HepG2 (cell line): ENCODE results near the gene BLOC1S4. TPM values are rescaled to one million over a fixed set of nuclear protein-coding genes. Genes with fewer than 3 reads are reported as not detected.

ENCODE experiments used
- AGO1 ChIP-seq: fragments of 200-400 bp; formaldehyde crosslinking; IDR thresholded peaks from 2 replicates; pipeline ENCODE4 v1.6.1; 2017; ENCODE audit warnings: mild to moderate bottlenecking, low read depth, low read length, moderate library complexity; ENCODE audit not compliant: poor library complexity, severe bottlenecking
- CBX1 ChIP-seq: IDR thresholded peaks from one replicate; pipeline ENCODE4 v1.6.1; 2016; ENCODE audit warnings: antibody characterized with exemption, low read depth
- EED ChIP-seq: sonication (generic); formaldehyde crosslinking; IDR thresholded peaks from 2 replicates; pipeline ENCODE4 v1.5.0; 2020; ENCODE audit warnings: mild to moderate bottlenecking, missing genetic modification reagents
- EP300 ChIP-seq, 3 experiments: sonication (generic) in 1 of 3; formaldehyde crosslinking in 1 of 3; IDR thresholded peaks; 2 replicates each; pipeline versions ENCODE4 v1.5.1 to v1.6.1; 2011 to 2020; ENCODE audit warnings: low read depth in 2 of 3, low read length in 2 of 3, borderline replicate concordance in 1 of 3, improper control_type of control experiment in 1 of 3, mild to moderate bottlenecking in 1 of 3, missing genetic modification reagents in 1 of 3, moderate library complexity in 1 of 3
- GTF2F1 ChIP-seq: fragments of 150-350 bp; IDR thresholded peaks from 2 replicates; pipeline ENCODE4 v1.6.1; 2014; ENCODE audit warnings: low read length
- KDM3A ChIP-seq: IDR thresholded peaks from 2 replicates; pipeline ENCODE4 v1.6.1; 2018; ENCODE audit warnings: low read depth, missing compliant biosample characterization
- MZF1 ChIP-seq: sonication (generic); formaldehyde crosslinking; IDR thresholded peaks from 2 replicates; pipeline ENCODE4 v1.8.1; 2023; ENCODE audit warnings: mild to moderate bottlenecking, missing genetic modification reagents, borderline replicate concordance
- POLR2AphosphoS5 ChIP-seq: IDR thresholded peaks from 2 replicates; pipeline ENCODE4 v1.6.1; 2012; ENCODE audit warnings: low read depth, low read length
- RBFOX2 ChIP-seq: fragments of 200-400 bp; formaldehyde crosslinking; IDR thresholded peaks from 2 replicates; pipeline ENCODE4 v1.6.1; 2017; ENCODE audit warnings: low read depth, mild to moderate bottlenecking, low read length
- RBM39 ChIP-seq: fragments of 200-400 bp; formaldehyde crosslinking; IDR thresholded peaks from one replicate; pipeline ENCODE4 v1.6.1; 2018; ENCODE audit warnings: antibody characterized with exemption, mild to moderate bottlenecking, low read depth, low read length; ENCODE audit not compliant: poor library complexity, severe bottlenecking
- SALL1 ChIP-seq: sonication (generic); formaldehyde crosslinking; IDR thresholded peaks from 2 replicates; pipeline ENCODE4 v1.8.0; 2022; ENCODE audit warnings: mild to moderate bottlenecking, missing genetic modification reagents
- ZBTB10 ChIP-seq: sonication (generic); formaldehyde crosslinking; IDR thresholded peaks from 2 replicates; pipeline ENCODE4 v1.4.0; 2020; ENCODE audit warnings: missing genetic modification reagents, borderline replicate concordance
- ZIK1 ChIP-seq: sonication (generic); formaldehyde crosslinking; IDR thresholded peaks from 2 replicates; pipeline ENCODE4 v1.5.0; 2020; ENCODE audit warnings: mild to moderate bottlenecking, low read depth, missing genetic modification reagents, borderline replicate concordance
- ZNF160 ChIP-seq: sonication (generic); formaldehyde crosslinking; IDR thresholded peaks from 2 replicates; pipeline ENCODE4 v1.8.0; 2022; ENCODE audit warnings: mild to moderate bottlenecking, inconsistent platforms, missing genetic modification reagents
- ZNF225 ChIP-seq: sonication (generic); formaldehyde crosslinking; IDR thresholded peaks from 2 replicates; pipeline ENCODE4 v1.4.0; 2020; ENCODE audit warnings: mild to moderate bottlenecking, missing genetic modification reagents
- ZNF761 ChIP-seq: sonication (generic); formaldehyde crosslinking; conservative IDR thresholded peaks from 2 replicates; pipeline ENCODE4 v1.4.0; 2020; ENCODE audit warnings: mild to moderate bottlenecking, missing genetic modification reagents
- polyA plus RNA-seq, 8 experiments: library from polyadenylated mRNA; depleted of rRNA in 3 of 8; stranded (reverse) in 7 of 8; unstranded in 1 of 8; fragments of >200 nt; fragmentation: Illumina TruSeq in 4 of 8; extraction: Trizol in 4 of 8; gene quantifications; 2 replicates each; pipeline versions ENCODE4 v1.2.1 to v1.2.3, GENCODE V29; 2011 to 2016; ENCODE audit warnings: low read depth in 4 of 8, missing spikeins in 1 of 8, mixed read lengths in 1 of 8; ENCODE audit not compliant: insufficient read depth in 1 of 8
- total RNA-seq, 5 experiments: library from RNA; depleted of rRNA; stranded (reverse); fragments of >200 nt; fragmentation: Illumina TruSeq; extraction: Trizol; gene quantifications; 2 replicates each; pipeline ENCODE4 v1.2.3, GENCODE V29; 2016; ENCODE audit warnings: low read depth in 1 of 5
- TF ChIP-seq, protein P1 (sequence below): sonication (generic); formaldehyde crosslinking; IDR thresholded peaks from 2 replicates; pipeline ENCODE4 v1.8.1; 2023; ENCODE audit warnings: mild to moderate bottlenecking, inconsistent platforms, moderate library complexity, missing genetic modification reagents, borderline replicate concordance
- TF ChIP-seq, protein P2 (sequence below): sonication (generic); formaldehyde crosslinking; IDR thresholded peaks from 2 replicates; pipeline ENCODE4 v1.8.1; 2023; ENCODE audit warnings: mild to moderate bottlenecking, missing genetic modification reagents, borderline replicate concordance
- TF ChIP-seq, protein P3 (sequence below): sonication (generic); formaldehyde crosslinking; IDR thresholded peaks from 2 replicates; pipeline ENCODE4 v1.9.0; 2021; ENCODE audit warnings: missing genetic modification reagents, borderline replicate concordance
- TF ChIP-seq, protein P4 (sequence below): sonication (generic); formaldehyde crosslinking; conservative IDR thresholded peaks from 2 replicates; pipeline ENCODE4 v1.4.0; 2020; ENCODE audit warnings: missing genetic modification reagents

BLOC1S4 gene
- total and polyA plus RNA-seq, 2 of the 13 experiments (the other 11 are each of a cell fraction or from before 2014, with no cell fraction given): 15.5 to 20.9 TPM

DNA sequence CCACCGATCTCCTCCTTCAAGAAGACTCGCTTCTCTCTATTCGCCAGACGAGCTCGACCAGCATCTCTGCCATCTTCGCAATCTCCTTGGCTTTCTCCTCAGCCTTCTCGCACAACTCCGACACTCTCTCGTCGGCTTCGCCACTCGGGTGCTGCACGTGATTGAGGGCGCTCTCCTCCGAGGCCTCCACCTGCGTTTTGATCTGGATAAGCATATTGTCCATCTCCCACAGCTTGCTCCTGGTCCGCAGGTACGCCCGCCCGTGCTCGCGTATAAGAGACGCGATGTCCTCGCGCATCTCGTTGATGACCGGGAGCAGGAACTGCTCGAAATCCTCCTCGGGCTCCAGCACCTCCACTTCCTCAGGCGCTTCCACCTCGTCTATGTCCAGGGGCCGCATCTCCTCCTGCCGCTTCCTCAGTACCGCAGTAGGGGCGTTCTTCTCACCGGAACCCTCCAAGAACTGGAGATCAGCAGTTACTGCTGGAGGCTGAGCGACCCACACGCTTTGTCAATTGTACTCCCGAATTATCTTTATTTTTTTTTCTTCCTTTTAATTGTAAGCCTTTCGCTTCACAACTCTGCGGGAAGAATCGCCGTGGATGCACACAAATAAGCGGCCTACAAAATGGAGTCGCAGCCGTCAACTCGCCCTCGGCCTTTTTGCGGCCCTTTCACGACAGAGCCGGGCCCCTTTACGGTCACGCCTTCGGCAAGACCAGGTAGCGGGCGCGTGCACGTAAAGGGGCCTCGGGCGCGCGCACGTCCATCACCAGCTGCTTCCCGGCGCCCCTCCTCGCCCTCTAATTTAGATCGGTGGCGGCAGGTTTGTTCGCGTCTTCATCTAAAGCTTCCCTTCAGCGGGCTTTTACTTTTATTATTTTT, 6.5 kb upstream of the BLOC1S4 start, which contains the start of gene MRFAP1L1 (continued):
- TF ChIP-seq ZNF761: no peak
- no peak for TF ChIP-seq ZNF160 (CRISPR knock-in tag)
- no peak for TF ChIP-seq KDM3A (CRISPR knock-in tag)
- TF ChIP-seq GTF2F1: no peak
- no peak; the same call in 1 of the 2 replicates for TF ChIP-seq ZIK1
- TF ChIP-seq RBM39: peak; percentile 34
- TF ChIP-seq, protein P1, sequence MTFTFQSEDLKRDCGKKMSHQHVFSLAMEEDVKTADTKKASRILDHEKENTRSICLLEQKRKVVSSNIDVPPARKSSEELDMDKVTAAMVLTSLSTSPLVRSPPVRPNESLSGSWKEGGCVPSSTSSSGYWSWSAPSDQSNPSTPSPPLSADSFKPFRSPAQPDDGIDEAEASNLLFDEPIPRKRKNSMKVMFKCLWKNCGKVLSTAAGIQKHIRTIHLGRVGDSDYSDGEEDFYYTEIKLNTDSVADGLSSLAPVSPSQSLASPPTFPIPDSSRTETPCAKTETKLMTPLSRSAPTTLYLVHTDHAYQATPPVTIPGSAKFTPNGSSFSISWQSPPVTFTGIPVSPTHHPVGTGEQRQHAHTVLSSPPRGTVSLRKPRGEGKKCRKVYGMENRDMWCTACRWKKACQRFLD: no peak
- TF ChIP-seq ZBTB10 (CRISPR knock-in tag): 0 out of 2 replicates have a peak, but pooled peaks have one; percentile 22
- TF ChIP-seq EP300 (IDR thresholded peaks at IDR 0.05; ENCODE audit: low read depth in 2 of 2, low read length in 2 of 2): peak in 1 of 2 experiments; percentile 44; a peak in 1 of 4 replicates
- TF ChIP-seq EP300 (CRISPR knock-in tag; IDR thresholded peaks at IDR 0.05; ENCODE audit: borderline replicate concordance): no peak
- no peak for TF ChIP-seq EED
- peak; percentile 73 for TF ChIP-seq RBFOX2
- no peak for TF ChIP-seq MZF1 (CRISPR knock-in tag)
- TF ChIP-seq ZNF225 (CRISPR knock-in tag): no peak
- TF ChIP-seq, protein P2, sequence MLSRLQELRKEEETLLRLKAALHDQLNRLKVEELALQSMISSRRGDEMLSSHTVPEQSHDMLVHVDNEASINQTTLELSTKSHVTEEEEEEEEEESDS (CRISPR knock-in tag): no peak
- TF ChIP-seq, protein P3, sequence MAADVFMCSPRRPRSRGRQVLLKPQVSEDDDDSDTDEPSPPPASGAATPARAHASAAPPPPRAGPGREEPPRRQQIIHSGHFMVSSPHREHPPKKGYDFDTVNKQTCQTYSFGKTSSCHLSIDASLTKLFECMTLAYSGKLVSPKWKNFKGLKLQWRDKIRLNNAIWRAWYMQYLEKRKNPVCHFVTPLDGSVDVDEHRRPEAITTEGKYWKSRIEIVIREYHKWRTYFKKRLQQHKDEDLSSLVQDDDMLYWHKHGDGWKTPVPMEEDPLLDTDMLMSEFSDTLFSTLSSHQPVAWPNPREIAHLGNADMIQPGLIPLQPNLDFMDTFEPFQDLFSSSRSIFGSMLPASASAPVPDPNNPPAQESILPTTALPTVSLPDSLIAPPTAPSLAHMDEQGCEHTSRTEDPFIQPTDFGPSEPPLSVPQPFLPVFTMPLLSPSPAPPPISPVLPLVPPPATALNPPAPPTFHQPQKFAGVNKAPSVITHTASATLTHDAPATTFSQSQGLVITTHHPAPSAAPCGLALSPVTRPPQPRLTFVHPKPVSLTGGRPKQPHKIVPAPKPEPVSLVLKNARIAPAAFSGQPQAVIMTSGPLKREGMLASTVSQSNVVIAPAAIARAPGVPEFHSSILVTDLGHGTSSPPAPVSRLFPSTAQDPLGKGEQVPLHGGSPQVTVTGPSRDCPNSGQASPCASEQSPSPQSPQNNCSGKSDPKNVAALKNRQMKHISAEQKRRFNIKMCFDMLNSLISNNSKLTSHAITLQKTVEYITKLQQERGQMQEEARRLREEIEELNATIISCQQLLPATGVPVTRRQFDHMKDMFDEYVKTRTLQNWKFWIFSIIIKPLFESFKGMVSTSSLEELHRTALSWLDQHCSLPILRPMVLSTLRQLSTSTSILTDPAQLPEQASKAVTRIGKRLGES (CRISPR knock-in tag): no peak
- TF ChIP-seq, protein P4, sequence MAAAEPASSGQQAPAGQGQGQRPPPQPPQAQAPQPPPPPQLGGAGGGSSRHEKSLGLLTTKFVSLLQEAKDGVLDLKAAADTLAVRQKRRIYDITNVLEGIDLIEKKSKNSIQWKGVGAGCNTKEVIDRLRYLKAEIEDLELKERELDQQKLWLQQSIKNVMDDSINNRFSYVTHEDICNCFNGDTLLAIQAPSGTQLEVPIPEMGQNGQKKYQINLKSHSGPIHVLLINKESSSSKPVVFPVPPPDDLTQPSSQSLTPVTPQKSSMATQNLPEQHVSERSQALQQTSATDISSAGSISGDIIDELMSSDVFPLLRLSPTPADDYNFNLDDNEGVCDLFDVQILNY: no peak
- TF ChIP-seq SALL1: peak; percentile 17; the same call in 1 of the 2 replicates
- peak; percentile 93 for TF ChIP-seq POLR2AphosphoS5
- no peak for TF ChIP-seq CBX1
- TF ChIP-seq AGO1: no peak
